ENCODE measurements around the gene COL1A1.

COL1A1 gene

DNA sequence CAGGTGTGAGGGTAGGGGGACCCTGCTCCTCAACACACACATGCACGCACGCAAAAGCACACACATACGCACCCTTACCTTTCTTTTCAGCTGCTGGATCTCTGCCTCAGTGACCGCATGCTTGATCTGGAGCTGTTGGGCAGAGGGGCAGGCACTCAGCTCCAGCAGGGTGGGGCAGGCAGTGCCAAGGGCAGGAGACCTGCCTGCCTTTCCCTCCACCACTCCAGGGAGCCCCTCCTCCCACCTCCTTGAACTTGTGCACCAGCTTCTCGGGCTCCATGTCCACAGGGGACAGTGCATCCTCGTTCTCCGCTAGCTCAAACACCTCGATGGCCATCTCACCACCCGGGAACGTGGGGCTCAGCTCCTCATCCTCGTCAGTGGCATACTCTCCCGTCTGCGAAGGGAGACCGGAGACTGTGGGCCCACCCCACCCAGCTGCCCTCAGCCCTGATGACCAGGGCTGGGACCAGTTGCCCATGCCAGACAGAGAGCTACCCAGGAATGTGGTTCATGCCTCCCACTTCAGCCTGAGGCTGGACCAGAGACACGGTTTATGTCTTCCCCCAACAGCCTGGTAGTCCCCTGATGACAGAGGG, 62.1 kb downstream of the COL1A1 start:
- DNase-seq: no peak

- no peak for DNase-seq
These were observed 64.4 kb downstream of the COL1A1 start for GRCh38 chr17:50137042-50137441.

GRCh38 chr17:50136096-50136687, 65.2 kb downstream of the COL1A1 start:
- no peak for DNase-seq

DNA sequence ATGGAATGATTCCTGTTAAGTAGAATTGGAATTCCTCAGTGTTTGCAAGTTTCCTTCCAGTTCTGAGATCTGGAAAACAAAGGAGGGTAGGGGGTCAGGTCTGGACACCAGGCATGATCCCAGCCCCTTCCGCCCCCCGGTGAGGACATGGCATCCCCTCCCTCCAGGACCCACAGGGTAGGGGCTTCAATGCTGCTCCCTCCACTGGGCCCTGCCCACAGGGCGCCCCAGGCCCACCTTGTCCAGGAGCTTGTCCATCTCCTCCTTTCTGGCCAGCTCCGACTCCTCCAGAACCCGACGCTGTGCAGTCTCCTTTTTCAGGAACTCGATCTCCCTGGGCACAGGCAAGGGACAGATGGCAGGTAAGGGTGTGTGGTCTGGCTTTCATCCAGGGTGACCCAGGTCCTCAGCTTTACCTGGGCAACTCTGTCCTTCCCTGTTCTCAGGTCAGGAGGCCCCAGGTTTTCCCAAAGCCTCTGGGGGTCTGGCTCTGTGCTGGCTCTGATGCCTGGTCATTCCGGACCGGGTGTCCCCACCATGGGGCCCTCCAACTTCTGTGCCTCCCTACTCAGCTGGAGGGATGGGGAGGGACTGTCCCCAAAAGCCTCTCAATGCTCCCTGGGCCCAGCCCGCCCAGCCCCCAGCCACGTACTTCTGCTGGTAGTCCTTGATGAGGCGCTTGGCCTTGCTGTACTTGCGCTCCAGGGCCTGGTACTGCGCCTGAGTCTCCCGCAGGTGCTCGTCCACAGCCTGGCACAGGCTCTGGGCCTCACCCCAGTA, 65.9 kb downstream of the COL1A1 start:
- no peak for DNase-seq

DNA sequence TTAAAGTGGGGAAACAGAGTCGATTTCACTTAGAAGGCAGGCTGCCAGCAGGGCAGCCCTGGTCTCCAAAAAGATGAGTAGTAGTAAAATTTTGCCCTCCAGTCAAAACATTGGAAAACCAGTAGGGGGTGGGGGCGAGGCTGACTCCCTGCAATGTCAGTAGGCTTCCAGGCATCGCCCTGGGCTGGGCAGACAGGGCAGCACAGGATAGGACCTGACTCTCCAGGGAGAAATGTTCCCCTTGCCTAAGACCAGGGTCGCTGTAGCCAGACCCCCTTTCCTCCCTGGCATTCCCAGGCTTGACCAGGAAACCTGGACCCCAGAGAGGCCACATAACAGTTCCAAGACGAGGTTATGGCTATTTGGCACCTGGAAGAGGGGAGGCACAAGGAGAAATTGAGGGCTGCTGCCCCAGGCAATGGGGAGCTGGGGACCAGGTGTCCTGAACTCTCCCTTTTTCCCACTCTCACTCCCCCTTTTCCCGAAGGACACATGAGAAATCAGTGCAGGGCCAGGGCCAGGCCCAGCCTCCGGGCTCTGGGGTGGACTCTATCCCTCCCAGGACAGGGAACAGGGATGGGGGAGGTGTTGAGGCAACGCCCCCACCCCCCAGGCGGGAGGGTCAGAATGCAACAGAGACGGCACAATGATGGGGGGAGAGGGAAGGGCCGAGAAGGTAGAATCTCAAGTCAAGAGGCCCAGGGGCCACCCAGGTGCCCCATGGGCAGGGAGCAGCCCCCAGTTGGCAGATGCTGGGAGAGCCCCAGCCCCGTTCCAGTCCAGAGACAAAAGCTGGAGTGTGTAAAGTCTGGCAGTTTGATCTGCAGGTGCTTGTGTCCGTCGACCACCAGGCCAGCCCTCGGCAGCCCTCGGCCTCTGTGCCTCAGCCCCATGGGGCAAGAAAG, 67.0 kb downstream of the COL1A1 start:
- no peak for DNase-seq

DNA sequence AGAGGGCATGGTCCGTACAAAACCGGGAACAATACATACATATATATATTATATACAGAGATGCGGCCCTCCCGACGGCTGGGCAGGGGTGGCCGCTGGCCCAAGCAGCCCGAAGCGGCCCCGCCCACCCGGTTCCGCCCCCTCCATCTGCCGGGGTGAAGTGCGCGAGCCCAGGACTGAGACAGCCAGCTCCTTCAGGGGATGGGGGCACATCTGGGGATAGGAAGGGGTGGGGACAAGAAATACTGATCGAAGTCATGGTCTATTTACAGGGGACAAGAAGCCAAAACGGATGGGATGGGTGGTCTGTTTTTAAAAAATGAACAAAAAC, 67.7 kb downstream of the COL1A1 start:
- no peak for DNase-seq
